ENCODE measurements around the gene ASB8. TPM values are rescaled to one million over a fixed set of nuclear protein-coding genes. Genes with fewer than 3 reads are reported as not detected.

The ASB8 gene
- total RNA-seq, 6 experiments from 2014 or later = 17.7 to 29.3 (median 21.6) TPM

DNA sequence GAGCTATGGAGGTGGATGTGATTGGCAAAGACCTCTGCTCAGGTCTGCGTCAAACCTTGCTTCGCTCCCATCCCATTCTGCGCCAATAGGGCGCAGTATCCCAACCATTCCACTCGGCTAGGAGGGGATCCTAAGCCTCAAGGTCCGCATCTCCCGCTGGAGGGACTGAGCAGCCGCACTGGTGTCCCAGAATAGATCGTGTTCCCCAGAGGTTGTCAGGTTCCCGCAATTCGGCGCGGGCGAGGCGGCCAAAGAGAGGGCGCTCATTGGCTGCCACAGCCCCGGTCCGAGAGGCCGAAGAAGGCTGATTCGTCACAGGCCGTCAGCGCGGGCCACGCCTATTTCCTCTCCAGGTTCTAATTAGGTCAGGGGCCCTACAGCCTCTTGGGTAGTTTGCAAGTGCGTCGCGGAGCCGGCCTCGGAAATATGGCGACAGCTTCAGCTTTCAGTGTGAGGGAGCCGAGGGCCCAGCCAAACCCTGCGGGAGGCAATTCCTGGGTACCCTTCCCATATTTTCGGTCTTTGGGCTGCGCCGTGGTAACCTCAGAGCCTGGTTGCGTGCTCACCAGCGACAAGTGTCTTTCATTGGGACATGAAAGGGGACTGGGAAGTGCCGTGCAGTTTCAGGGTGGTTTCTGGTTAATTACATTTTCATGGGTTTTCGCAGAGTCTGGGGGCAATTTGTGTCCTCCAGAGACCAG is 40.8 kb upstream of the ASB8 start:
- peak; percentile 98 for TF ChIP-seq POLR2A (IDR thresholded peaks at IDR 0.05)
- TF ChIP-seq, protein P1, sequence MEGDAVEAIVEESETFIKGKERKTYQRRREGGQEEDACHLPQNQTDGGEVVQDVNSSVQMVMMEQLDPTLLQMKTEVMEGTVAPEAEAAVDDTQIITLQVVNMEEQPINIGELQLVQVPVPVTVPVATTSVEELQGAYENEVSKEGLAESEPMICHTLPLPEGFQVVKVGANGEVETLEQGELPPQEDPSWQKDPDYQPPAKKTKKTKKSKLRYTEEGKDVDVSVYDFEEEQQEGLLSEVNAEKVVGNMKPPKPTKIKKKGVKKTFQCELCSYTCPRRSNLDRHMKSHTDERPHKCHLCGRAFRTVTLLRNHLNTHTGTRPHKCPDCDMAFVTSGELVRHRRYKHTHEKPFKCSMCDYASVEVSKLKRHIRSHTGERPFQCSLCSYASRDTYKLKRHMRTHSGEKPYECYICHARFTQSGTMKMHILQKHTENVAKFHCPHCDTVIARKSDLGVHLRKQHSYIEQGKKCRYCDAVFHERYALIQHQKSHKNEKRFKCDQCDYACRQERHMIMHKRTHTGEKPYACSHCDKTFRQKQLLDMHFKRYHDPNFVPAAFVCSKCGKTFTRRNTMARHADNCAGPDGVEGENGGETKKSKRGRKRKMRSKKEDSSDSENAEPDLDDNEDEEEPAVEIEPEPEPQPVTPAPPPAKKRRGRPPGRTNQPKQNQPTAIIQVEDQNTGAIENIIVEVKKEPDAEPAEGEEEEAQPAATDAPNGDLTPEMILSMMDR (IDR thresholded peaks at IDR 0.05) = no peak
- intact Hi-C loops (cut with DNase I) = no loop called here
- DNase-seq (peak; percentile 95 to 97 (median 96)), ATAC-seq (peak; percentile 96 to 98 (median 97))
- H3K4me3 ChIP-seq = peak overlapping the region; percentile 60 to 75 (median 61)
- no peaks in the 10 kb centered on the region for H3K9me3 ChIP-seq
- H3K36me3 ChIP-seq = no peaks in the 10 kb centered on the region
- H3K27me3 ChIP-seq = no peaks in the 10 kb centered on the region
- H3K27ac ChIP-seq = peak overlapping the region; percentile 90 to 98 (median 97)
- 1% methylated on average over 16 of the region's 39 CpGs for WGBS (ENCODE audit: insufficient coverage, low coverage, low lambda C conversion rate, missing lambda C conversion rate)
- peaks cover 0 to 17% (median 2%) of the 10 kb centered on the region in 4 donors for H3K4me1 ChIP-seq

DNA sequence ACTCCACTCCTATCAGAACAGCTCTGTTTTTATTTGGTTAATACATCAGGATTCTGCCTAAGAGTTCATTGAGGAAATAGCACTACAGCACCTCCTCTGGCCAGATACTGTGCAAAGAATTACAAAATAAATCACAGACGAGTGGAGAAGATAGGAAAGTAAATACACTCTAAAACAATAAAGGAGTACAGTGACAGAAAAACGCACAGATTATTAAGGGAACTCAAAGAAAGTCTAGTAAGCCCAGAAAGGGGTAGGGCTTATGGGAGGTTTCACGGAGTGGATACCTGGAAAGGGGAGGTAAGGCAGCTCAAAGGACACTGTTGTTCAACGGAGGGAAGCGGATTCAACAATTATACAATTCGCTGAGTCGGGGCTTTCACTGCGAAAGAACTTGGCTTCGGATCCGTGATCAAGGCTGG is 40.2 kb upstream of the ASB8 start:
- H3K9me3 ChIP-seq = no peaks in the 10 kb centered on the region
- intact Hi-C loops (cut with DNase I) = no loop called here
- WGBS (ENCODE audit: insufficient coverage, low coverage, low lambda C conversion rate, missing lambda C conversion rate) = 0% methylated on average over 10 of the region's 10 CpGs
- H3K4me1 ChIP-seq = peaks cover 0 to 17% (median 2%) of the 10 kb centered on the region in 4 donors
- H3K27me3 ChIP-seq = no peaks in the 10 kb centered on the region
- peak overlapping the region; percentile 90 to 98 (median 97) for H3K27ac ChIP-seq
- no peak for TF ChIP-seq POLR2A (IDR thresholded peaks at IDR 0.05)
- TF ChIP-seq, protein P1 (IDR thresholded peaks at IDR 0.05) = peak; percentile 32 to 41 (median 36)
- no peaks in the 10 kb centered on the region for H3K36me3 ChIP-seq
- ATAC-seq (peak; percentile 26 to 43 (median 38)), DNase-seq (no peak)
- peak overlapping the region; percentile 60 to 75 (median 61) for H3K4me3 ChIP-seq

DNA sequence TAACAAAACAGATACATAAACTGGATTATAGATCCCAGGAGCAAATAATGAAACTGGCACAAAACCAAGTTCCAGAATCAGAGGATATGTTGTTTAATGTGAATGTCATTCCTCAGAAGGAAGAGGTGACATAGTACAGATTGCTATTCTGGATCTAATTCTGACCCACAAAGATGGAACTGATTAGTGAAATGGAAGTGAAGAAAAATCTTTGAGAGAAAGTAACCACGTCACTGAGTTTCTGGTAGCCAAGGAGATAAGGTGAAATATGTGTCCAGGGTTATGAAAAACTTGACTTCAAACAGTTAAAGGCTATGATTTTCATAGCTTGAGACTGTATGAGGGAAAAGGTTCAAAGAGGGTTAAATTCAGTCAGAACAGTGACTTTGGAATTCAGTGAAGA is 37.5 kb upstream of the ASB8 start:
- Histone ChIP-seq H3K4me1 (peaks cover 0 to 16% (median 2%) of the 10 kb centered on the region in 4 donors), H3K27ac (no peak overlapping the region), H3K9me3 (no peaks in the 10 kb centered on the region), H3K36me3 (no peaks in the 10 kb centered on the region), H3K4me3 (no peak overlapping the region), H3K27me3 (no peaks in the 10 kb centered on the region)
- WGBS (ENCODE audit: insufficient coverage, low coverage, low lambda C conversion rate, missing lambda C conversion rate) = 100% methylated on average over 1 of the region's 1 CpG
- no peak for TF ChIP-seq POLR2A (IDR thresholded peaks at IDR 0.05)
- TF ChIP-seq, protein P1 (IDR thresholded peaks at IDR 0.05) = no peak
- DNase-seq (no peak), ATAC-seq (no peak)
- intact Hi-C loops (cut with DNase I) = no loop called here

DNA sequence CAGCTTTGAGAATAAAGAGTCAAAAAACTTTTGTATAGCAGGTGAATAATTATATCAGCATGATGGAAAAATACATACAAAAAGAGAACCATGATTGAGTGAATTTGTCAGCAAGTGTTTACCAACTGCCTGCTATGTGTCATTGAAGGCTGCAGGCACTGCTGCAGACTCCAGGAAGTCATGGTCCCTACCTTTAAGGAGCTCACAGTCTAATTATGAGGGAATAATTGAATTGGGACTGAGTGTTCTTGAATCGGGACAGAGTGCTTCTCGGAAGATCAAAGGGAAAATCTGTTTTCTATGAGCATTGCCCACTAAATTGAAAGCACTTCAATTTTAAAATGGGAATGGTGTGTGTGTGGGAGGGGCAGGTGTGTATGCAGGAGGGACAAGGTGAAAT is 36.3 kb upstream of the ASB8 start:
- no peak for TF ChIP-seq POLR2A (IDR thresholded peaks at IDR 0.05)
- TF ChIP-seq, protein P1 (IDR thresholded peaks at IDR 0.05) = no peak
- H3K36me3 ChIP-seq = no peaks in the 10 kb centered on the region
- intact Hi-C loops (cut with DNase I) = no loop called here
- 64% methylated on average over 2 of the region's 2 CpGs for WGBS (ENCODE audit: insufficient coverage, low coverage, low lambda C conversion rate, missing lambda C conversion rate)
- ATAC-seq (no peak), DNase-seq (no peak)
- no peak overlapping the region for H3K27ac ChIP-seq
- no peaks in the 10 kb centered on the region for H3K27me3 ChIP-seq
- H3K9me3 ChIP-seq = no peaks in the 10 kb centered on the region
- H3K4me1 ChIP-seq = peaks cover 0 to 6% (median 2%) of the 10 kb centered on the region in 4 donors
- no peak overlapping the region for H3K4me3 ChIP-seq

Measured in right lobe of liver (tissue), 6 donors.